Heart left ventricle (tissue), 16 donors: Measurements from ENCODE around the gene SALL1. TPM values are rescaled to one million over a fixed set of nuclear protein-coding genes. Genes with fewer than 3 reads are reported as not detected.

ENCODE experiments used
- ATAC-seq, 4 donors: fragments of 200-7000 bp; cut with Tn5 transposase; one replicate each; pipeline ENCODE4 v1.9.1; 2020 to 2022; ENCODE audit warnings: moderate library complexity in 4 of 4, mild to moderate bottlenecking in 3 of 4, moderate number of reproducible peaks in 1 of 4
- DNase-seq, 5 donors: peaks; one replicate each; pipeline ENCODE4 v3.0.0-alpha.2; 2020
- H3K27ac ChIP-seq, 12 donors: fragments of 200-600 bp; sonication (generic) in 4 of 12; one replicate each; pipeline versions ENCODE4 v1.5.0 to v1.8.0; 2016 to 2022; ENCODE audit warnings: mild to moderate bottlenecking in 2 of 12
- H3K27me3 ChIP-seq, 9 donors: fragments of 200-600 bp; sonication (generic) in 2 of 9; one replicate each; pipeline versions ENCODE4 v1.5.1 to v1.8.0; 2016 to 2022; ENCODE audit warnings: mild to moderate bottlenecking in 3 of 9
- H3K36me3 ChIP-seq, 9 donors: fragments of 200-600 bp; sonication (generic) in 2 of 9; one replicate each; pipeline versions ENCODE4 v1.5.0 to v1.8.0; 2018 to 2022; ENCODE audit warnings: mild to moderate bottlenecking in 2 of 9
- H3K4me1 ChIP-seq, 12 donors: fragments of 200-600 bp; sonication (generic) in 4 of 12; one replicate each; pipeline versions ENCODE4 v1.5.0 to v1.8.0; 2016 to 2022; ENCODE audit warnings: mild to moderate bottlenecking in 3 of 12
- H3K4me3 ChIP-seq, 12 donors: fragments of 200-600 bp; sonication (generic) in 4 of 12; one replicate each; pipeline versions ENCODE4 v1.5.0 to v1.8.0; 2017 to 2022; ENCODE audit warnings: mild to moderate bottlenecking in 9 of 12, moderate library complexity in 4 of 12
- H3K9me3 ChIP-seq, 12 donors: fragments of 200-600 bp; sonication (generic) in 4 of 12; one replicate each; pipeline versions ENCODE4 v1.5.0 to v1.8.0; 2016 to 2022; ENCODE audit warnings: mild to moderate bottlenecking in 1 of 12
- CTCF ChIP-seq, 12 donors: fragments of 200-600 bp; sonication (generic) in 4 of 12; IDR thresholded peaks; one replicate each; pipeline versions ENCODE4 v1.5.0 to v1.8.0; 2018 to 2022; ENCODE audit warnings: antibody characterized with exemption in 12 of 12, mild to moderate bottlenecking in 5 of 12
- POLR2A ChIP-seq, 2 donors: fragments of 450-650 bp; IDR thresholded peaks; one replicate each; pipeline ENCODE4 v1.6.1; 2017; ENCODE audit warnings: antibody characterized with exemption in 2 of 2, mild to moderate bottlenecking in 2 of 2, moderate library complexity in 2 of 2
- WGBS, 4 donors: extraction: QIAGEN DNeasy Blood & Tissue Kit in 2 of 4; methylation state at CpG; one replicate each; pipeline versions ENCODE4 v1.1.5 to v1.1.7; 2013 to 2018; 5-methylcytosine and 5-hydroxymethylcytosine counted together
- intact Hi-C, 10 donors: fragments of 100-400 bp; cut with DNase I; formaldehyde crosslinking; loops; one replicate each; pipeline versions ENCODE4 v1.11.1 to v1.14.2; 2022
- polyA plus RNA-seq, 2 donors: library from polyadenylated mRNA; stranded (reverse); fragments of 200-250 nt; gene quantifications; one replicate each; pipeline ENCODE4 v1.2.3, GENCODE V29; 2013
- total RNA-seq, 9 donors: library from RNA; depleted of rRNA in 2 of 9; stranded (reverse); fragments of >200 nt in 2 of 9; fragmentation: NEBNext Ultra II Directional in 3 of 9; extraction: Animal tissue kit (Norgen Biotek cat#: 25700) in 3 of 9; gene quantifications; one replicate each; pipeline versions ENCODE4 v1.1.0 to v1.2.4, GENCODE V29; 2016 to 2023
- donor health status: ischemic (EF 13 %, LVEDD 7.1; RV severe dilation, severe dysfunction).
- donor health status: healthy with polysubstance abuse.
- donor health status: DM: no; HTN: yes; CAD: no.
- donor health status: DM: no; HTN: no; CAD: no.
- donor health status: ischemic (EF 25% LVEDD 6.9; RV normal size, moderate dysfunction).
- donor health status: ischemic (EF 25% LVEDD 5.7; RV mildly dilated, moderate dysfunction).
- donor health status: healthy.
- donor health status: DM: yes; HTN: yes; CAD: no.
- donor health status: ischemic (EF 35%, LVEDD 5.7; RV mildly dilated, moderate dysfunction).
- donor health status: nonischemic (EF 11% LVEDD 7.7; RV severe dilation, severe dysfunction).
- donor health status: DM: yes; HTN: yes; CAD: no.
- donor health status: PGD.
- donor health status: ischemic (EF 29% LVEDD 5.4; RV normal size, mild dysfunction).
- donor health status: nonischemic (EF 23%, LVEDD 6.1; RV moderate dilation, normal function).

Gene SALL1
- total and polyA plus RNA-seq, 11 donors = 0.05 to 0.75 (median 0.08) TPM; not detected in 4

GRCh38 chr16:51166091-51166490, 15.0 kb upstream of the SALL1 start:
- no peak overlapping the region for H3K27ac ChIP-seq
- intact Hi-C loops = loop anchor here in 1 of 10 donors (10.0 kb wide), 1 partner anchor 59 kb away; no protein-coding TSS in a partner anchor
- no peaks in the 10 kb centered on the region for H3K9me3 ChIP-seq
- no peaks in the 10 kb centered on the region for H3K4me1 ChIP-seq
- H3K36me3 ChIP-seq = no peaks in the 10 kb centered on the region
- H3K4me3 ChIP-seq = no peak overlapping the region
- H3K27me3 ChIP-seq = peaks cover 0 to 43% (median 0%) of the 10 kb centered on the region in 9 donors
- DNase-seq (no peak), ATAC-seq (no peak)
- TF ChIP-seq CTCF (IDR thresholded peaks at IDR 0.05) = no peak
- TF ChIP-seq POLR2A (IDR thresholded peaks at IDR 0.05) = no peak
- WGBS, 4 donors = 28 to 50% (median 44%) methylated on average over 3 of the region's 3 CpGs

- Histone ChIP-seq H3K27me3 (peaks cover 0 to 50% (median 6%) of the 10 kb centered on the region in 9 donors), H3K36me3 (no peaks in the 10 kb centered on the region), H3K4me1 (no peaks in the 10 kb centered on the region), H3K4me3 (no peak overlapping the region), H3K9me3 (no peaks in the 10 kb centered on the region), H3K27ac (no peak overlapping the region)
- DNase-seq (no peak), ATAC-seq (no peak)
- TF ChIP-seq POLR2A (IDR thresholded peaks at IDR 0.05) (no peak), CTCF (IDR thresholded peaks at IDR 0.05) (no peak)
- intact Hi-C loops = loop anchor here in 1 of 10 donors (10.0 kb wide), 1 partner anchor 60 kb away; no protein-coding TSS in a partner anchor
- 81 to 100% (median 87%) methylated on average over 1 of the region's 1 CpG for WGBS, 4 donors
Measured at GRCh38 chr16:51165043-51165442, 14.0 kb upstream of the SALL1 start.

GRCh38 chr16:51164574-51164973, 13.5 kb upstream of the SALL1 start:
- 88 to 100% (median 91%) methylated on average over 2 of the region's 2 CpGs for WGBS, 4 donors
- no peaks in the 10 kb centered on the region for H3K4me1 ChIP-seq
- H3K36me3 ChIP-seq = no peaks in the 10 kb centered on the region
- no peaks in the 10 kb centered on the region for H3K9me3 ChIP-seq
- peaks cover 0 to 55% (median 6%) of the 10 kb centered on the region in 9 donors for H3K27me3 ChIP-seq
- no peak overlapping the region for H3K27ac ChIP-seq
- TF ChIP-seq CTCF (IDR thresholded peaks at IDR 0.05) = no peak
- TF ChIP-seq POLR2A (IDR thresholded peaks at IDR 0.05) = no peak
- intact Hi-C loops = loop anchor here in 1 of 10 donors (10.0 kb wide), 1 partner anchor 60 kb away; no protein-coding TSS in a partner anchor
- ATAC-seq = no peak
- H3K4me3 ChIP-seq = no peak overlapping the region
- no peak for DNase-seq

GRCh38 chr16:51163894-51164566, 13.0 kb upstream of the SALL1 start:
- DNase-seq = no peak
- Histone ChIP-seq H3K4me3 (no peak overlapping the region), H3K27me3 (peaks cover 0 to 60% (median 6%) of the 10 kb centered on the region in 9 donors), H3K27ac (no peak overlapping the region), H3K9me3 (no peaks in the 10 kb centered on the region), H3K4me1 (no peaks in the 10 kb centered on the region), H3K36me3 (no peaks in the 10 kb centered on the region)
- intact Hi-C loops = loop anchor here in 1 of 10 donors (10.0 kb wide), 1 partner anchor 61 kb away; no protein-coding TSS in a partner anchor
- TF ChIP-seq CTCF (IDR thresholded peaks at IDR 0.05) (no peak), POLR2A (IDR thresholded peaks at IDR 0.05) (no peak)
- ATAC-seq = no peak
- 38 to 56% (median 42%) methylated on average over 5 to 6 of the region's 6 CpGs for WGBS, 4 donors
